HG03521 (cell line): Measurements from ENCODE around the gene NPAS2.
A peak's percentile ranks its signal among the peaks of the same experiment; 100 is the strongest.

Experiments
- ATAC-seq: cut with Tn5 transposase; IDR thresholded peaks from one replicate; pipeline ENCODE4 v1.9.1; 2021; ENCODE audit warnings: mild to moderate bottlenecking, moderate library complexity; ENCODE audit not compliant: unreplicated experiment

Gene NPAS2

GRCh38 chr2:101006065-101006715 is 186.3 kb downstream of the NPAS2 start:
- no peak for ATAC-seq

GRCh38 chr2:101007415-101008345 is 187.7 kb downstream of the NPAS2 start:
- no peak for ATAC-seq

GRCh38 chr2:101011152-101011551 is 191.2 kb downstream of the NPAS2 start:
- ATAC-seq = no peak

GRCh38 chr2:101012054-101012705 is 192.2 kb downstream of the NPAS2 start:
- ATAC-seq = peak; percentile 72

GRCh38 chr2:101012706-101013181 is 192.8 kb downstream of the NPAS2 start:
- ATAC-seq = no peak

GRCh38 chr2:101014264-101014857 is 194.4 kb downstream of the NPAS2 start:
- ATAC-seq = no peak

GRCh38 chr2:101017371-101017770 is 197.4 kb downstream of the NPAS2 start:
- no peak for ATAC-seq

- no peak for ATAC-seq
Observed at GRCh38 chr2:101018934-101019333, 199.0 kb downstream of the NPAS2 start.

- no peak for ATAC-seq
Observed at GRCh38 chr2:101022221-101022620, 202.3 kb downstream of the NPAS2 start.

- ATAC-seq = no peak
Observed at GRCh38 chr2:101023327-101024107, 203.6 kb downstream of the NPAS2 start.

GRCh38 chr2:101025561-101025960 is 205.6 kb downstream of the NPAS2 start:
- ATAC-seq = no peak

GRCh38 chr2:101026253-101026701 is 206.3 kb downstream of the NPAS2 start:
- ATAC-seq = no peak

GRCh38 chr2:101026923-101027469 is 207.1 kb downstream of the NPAS2 start:
- no peak for ATAC-seq

- no peak for ATAC-seq
Observed at GRCh38 chr2:101027852-101028251, 207.9 kb downstream of the NPAS2 start.

GRCh38 chr2:101030866-101031554 is 211.1 kb downstream of the NPAS2 start:
- ATAC-seq = no peak

- no peak for ATAC-seq
Observed at GRCh38 chr2:101032084-101032776, 212.3 kb downstream of the NPAS2 start.

- no peak for ATAC-seq
Observed at GRCh38 chr2:101036562-101036961, 216.6 kb downstream of the NPAS2 start.

- ATAC-seq = no peak
Observed at GRCh38 chr2:101037161-101037755, 217.3 kb downstream of the NPAS2 start.
